GM10266 (cell line): Measurements from ENCODE around the gene ZDHHC19.
"Not testable (repeated sequence)": the region's sequence is repeated elsewhere in the genome, so short reads cannot be mapped to it uniquely, and the experiment has no call there.

Source experiments
- DNase-seq: peaks from one replicate; pipeline ENCODE4 v3.0.0; 2012; ENCODE audit errors: extremely low spot score
- TF ChIP-seq, protein P1 (sequence below): IDR thresholded peaks from 2 replicates; pipeline ENCODE4 v1.5.1; 2012; ENCODE audit warnings: mild to moderate bottlenecking, low read depth; ENCODE audit not compliant: control insufficient read depth, insufficient read depth; ENCODE audit errors: missing control alignments

The ZDHHC19 gene

DNA sequence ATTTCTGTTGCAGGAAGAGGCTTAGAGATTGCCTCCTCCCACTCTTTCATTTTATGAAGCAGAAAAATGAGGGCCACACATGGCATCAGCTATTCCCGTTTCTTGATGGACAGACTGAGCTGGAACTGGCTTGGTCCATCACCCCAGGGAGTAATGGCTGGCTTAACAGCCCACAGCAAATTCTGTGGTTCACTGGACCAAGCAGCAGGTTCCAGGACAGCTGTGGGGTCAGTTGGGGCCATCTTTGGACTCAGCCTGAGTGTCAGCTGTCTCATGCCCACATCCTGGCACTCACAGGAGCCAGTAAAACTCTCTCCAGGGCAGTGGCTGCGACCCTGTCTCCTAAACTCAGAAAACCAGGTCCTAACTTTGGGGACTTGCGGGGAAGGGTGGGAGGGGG is 36.5 kb downstream of the ZDHHC19 start:
- TF ChIP-seq, protein P1, sequence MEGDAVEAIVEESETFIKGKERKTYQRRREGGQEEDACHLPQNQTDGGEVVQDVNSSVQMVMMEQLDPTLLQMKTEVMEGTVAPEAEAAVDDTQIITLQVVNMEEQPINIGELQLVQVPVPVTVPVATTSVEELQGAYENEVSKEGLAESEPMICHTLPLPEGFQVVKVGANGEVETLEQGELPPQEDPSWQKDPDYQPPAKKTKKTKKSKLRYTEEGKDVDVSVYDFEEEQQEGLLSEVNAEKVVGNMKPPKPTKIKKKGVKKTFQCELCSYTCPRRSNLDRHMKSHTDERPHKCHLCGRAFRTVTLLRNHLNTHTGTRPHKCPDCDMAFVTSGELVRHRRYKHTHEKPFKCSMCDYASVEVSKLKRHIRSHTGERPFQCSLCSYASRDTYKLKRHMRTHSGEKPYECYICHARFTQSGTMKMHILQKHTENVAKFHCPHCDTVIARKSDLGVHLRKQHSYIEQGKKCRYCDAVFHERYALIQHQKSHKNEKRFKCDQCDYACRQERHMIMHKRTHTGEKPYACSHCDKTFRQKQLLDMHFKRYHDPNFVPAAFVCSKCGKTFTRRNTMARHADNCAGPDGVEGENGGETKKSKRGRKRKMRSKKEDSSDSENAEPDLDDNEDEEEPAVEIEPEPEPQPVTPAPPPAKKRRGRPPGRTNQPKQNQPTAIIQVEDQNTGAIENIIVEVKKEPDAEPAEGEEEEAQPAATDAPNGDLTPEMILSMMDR, result no peak
- no peak for DNase-seq

DNA sequence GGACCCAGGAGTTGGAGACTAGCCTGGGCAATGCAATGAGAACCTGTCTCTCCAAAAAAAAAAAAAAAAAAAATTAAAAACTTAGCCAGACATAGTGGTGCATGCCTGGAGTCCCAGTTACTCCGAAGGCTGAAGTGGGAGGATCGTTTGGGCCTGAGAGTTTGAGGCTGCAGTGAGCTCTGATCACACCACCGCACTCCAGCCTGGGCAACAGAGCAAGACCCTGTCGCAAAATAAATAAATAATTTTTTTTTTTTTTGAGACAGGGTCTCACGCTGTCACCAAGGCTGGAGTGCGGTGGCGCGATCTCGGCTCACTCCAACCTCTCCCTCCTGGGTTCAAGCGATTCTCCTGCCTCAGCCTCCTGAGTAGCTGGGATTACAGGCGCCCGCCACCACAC is 40.9 kb downstream of the ZDHHC19 start:
- not testable (repeated sequence) for DNase-seq

DNA sequence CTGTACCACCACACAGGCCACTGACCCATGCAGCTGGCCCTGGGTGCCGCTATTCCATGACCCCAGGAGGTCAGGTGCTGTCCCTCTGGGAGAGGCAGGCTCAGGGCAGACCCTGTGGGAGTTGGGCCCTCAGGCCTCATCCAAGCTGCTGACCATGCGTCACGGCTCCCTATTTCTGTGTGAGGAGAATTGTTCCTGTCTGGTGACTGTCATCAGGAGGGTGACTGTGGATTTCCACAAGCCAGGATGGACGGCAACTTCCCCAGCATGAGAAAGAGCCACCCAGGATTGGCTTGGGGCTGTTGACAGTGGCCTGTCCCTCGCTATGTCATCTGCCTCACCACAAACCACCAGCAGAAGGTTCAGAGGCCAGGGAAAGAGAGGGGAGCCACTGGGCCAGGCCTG is 41.4 kb downstream of the ZDHHC19 start:
- TF ChIP-seq, protein P1, result no peak
- DNase-seq, result no peak

DNA sequence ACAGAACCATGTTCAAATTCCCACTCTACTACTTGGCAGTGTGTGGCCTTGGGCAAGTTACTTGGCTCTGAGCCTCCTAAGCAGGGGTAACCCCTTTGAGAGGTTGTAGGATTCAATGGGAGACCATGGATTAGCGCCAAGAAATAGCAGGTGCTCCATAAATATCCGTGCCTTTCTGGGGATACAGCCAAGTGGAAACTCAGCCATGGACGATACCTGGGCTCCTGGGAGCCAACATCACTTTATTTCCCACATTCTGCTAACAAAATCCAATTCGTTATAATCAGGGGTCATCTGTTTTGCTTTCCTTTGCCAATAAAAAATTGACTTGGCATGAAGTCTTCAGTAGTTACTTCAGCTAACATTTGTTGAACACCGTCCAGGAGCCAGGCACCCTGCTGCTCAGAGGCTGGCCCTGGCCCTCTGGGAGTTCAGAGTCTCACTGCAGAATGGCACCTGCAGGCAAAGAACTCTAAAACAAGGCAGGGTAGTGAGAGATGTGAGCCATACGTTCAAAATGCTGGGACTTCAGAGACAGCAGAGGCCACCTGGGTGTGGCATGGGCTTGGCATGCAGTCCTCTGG is 42.3 kb downstream of the ZDHHC19 start:
- TF ChIP-seq, protein P1, result no peak
- DNase-seq, result no peak

DNA sequence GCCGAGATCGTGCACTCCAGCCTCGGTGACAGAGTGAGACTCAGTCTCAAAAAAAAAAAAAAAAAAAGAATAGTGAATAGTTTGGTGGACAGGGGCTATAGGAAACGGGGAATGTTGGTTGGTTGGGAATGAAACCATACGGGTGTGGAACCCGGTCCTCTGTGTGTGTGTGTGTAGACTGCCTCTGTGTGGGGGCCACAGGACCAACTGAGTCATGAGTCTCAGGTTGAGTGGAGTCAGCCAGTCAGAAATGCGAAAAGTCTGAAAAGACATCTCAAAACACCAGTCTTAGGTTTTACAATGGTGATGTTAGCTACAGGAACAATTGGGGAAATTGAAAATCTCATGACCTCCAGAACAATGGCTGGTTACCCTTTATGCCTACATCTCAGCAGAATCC is 44.5 kb downstream of the ZDHHC19 start:
- TF ChIP-seq, protein P1, result no peak
- no peak for DNase-seq

DNA sequence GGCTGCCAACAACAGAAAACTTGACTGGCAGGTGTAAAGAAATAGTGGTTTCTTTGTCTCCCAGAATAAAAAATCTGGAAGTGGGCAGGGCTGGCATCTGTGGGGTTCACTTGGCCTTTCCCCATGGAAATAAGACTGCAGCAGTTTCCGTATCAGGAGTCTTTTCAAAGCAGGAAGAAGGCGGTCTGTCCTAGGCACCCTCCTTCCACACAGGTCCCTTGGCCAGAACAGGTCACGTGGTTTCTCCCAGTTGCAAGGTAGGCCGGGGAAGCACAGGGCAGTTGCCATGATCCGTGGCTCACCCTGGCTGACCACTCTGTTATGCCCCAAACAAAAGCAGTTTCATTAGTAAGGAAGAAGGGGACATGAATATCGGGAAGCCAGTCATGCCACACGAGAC is 45.4 kb downstream of the ZDHHC19 start:
- TF ChIP-seq, protein P1, result no peak
- no peak for DNase-seq

DNA sequence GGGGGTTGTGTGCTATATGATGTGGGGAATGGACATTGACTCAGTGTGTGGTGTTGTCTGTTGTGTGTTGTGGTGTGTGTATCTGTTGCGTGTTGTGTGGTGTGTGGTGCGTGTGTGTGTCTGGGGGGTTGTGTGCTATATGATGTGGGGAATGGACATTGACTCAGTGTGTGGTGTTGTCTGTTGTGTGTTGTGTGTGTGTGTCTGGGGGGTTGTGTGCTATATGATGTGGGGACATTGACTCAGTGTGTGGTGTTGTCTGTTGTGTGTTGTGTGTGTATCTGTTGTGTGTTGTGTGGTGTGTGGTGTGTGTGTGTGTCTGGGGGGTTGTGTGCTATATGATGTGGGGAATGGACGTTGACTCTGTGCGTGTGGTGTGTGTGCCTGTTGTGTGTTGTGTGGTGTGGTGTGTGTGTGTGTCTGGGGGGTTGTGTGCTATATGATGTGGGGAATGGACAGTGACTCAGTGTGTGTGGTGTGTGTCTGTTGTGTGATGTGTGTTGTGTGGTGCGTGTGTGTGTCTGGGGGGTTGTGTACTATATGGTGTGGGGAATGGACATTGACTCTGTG is 46.1 kb downstream of the ZDHHC19 start:
- not testable (repeated sequence) for DNase-seq

DNA sequence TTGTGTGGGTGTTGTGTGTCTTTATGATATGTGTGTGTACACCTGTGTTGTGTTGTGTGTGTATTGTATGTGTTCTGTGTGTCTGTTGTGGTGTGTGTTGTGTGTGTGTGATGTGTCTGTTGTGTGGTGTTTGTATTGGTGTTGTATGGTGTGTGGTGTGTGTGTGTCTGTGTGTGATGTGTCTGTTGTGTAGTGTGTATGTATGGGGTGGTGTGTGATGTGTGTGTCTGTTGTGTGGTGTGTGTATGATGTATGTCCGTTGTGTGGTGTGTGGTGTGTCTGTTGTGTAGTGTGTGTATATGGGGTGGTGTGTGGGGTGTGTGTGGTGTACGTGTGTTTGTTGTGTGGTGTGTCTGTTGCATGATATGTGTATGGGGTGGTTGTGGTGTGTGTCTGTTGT is 46.6 kb downstream of the ZDHHC19 start:
- TF ChIP-seq, protein P1, result no peak
- no peak for DNase-seq
